H9 (cell line): ENCODE data around the gene RAD51C. TPM values are rescaled to one million over a fixed set of nuclear protein-coding genes. Genes with fewer than 3 reads are reported as not detected.
A peak's percentile ranks its signal among the peaks of the same experiment; 100 is the strongest.

Experiments
- DNase-seq: peaks from one replicate; pipeline ENCODE4 v3.0.0-alpha.2; 2017
- H2AFZ ChIP-seq: one replicate; pipeline ENCODE4 v1.6.1; 2013; ENCODE audit warnings: mild to moderate bottlenecking, low read length, control low read depth, moderate library complexity
- H2AK5ac ChIP-seq: 2 replicates; pipeline ENCODE4 v1.6.1; 2013; ENCODE audit warnings: low read length, control low read depth, mixed read lengths; ENCODE audit not compliant: insufficient read length
- H2BK120ac ChIP-seq: one replicate; pipeline ENCODE4 v1.6.1; 2013; ENCODE audit warnings: low read depth, mild to moderate bottlenecking, low read length, control low read depth, inconsistent platforms; ENCODE audit not compliant: poor library complexity, severe bottlenecking
- H2BK12ac ChIP-seq: 2 replicates; pipeline ENCODE4 v1.6.1; 2013; ENCODE audit warnings: low read length, control low read depth, mixed read lengths, low read depth; ENCODE audit not compliant: insufficient read length
- H2BK15ac ChIP-seq: 2 replicates; pipeline ENCODE4 v1.6.1; 2013; ENCODE audit warnings: low read depth, low read length, control low read depth
- H2BK20ac ChIP-seq: one replicate; pipeline ENCODE4 v1.6.1; 2013; ENCODE audit warnings: low read depth, mild to moderate bottlenecking, low read length, control low read depth, inconsistent platforms; ENCODE audit not compliant: poor library complexity, severe bottlenecking
- H2BK5ac ChIP-seq: 2 replicates; pipeline ENCODE4 v1.6.1; 2013; ENCODE audit warnings: low read length, control low read depth, mixed read lengths; ENCODE audit not compliant: insufficient read length
- H3K14ac ChIP-seq: 2 replicates; pipeline ENCODE4 v1.6.1; 2013; ENCODE audit warnings: low read length, control low read depth; ENCODE audit not compliant: insufficient read depth
- H3K18ac ChIP-seq: 2 replicates; pipeline ENCODE4 v1.6.1; 2013; ENCODE audit warnings: low read depth, mild to moderate bottlenecking, mixed read lengths, low read length, control low read depth; ENCODE audit not compliant: insufficient read length
- H3K23ac ChIP-seq: 2 replicates; pipeline ENCODE4 v1.6.1; 2013; ENCODE audit warnings: low read length, control low read depth, mixed read lengths, low read depth; ENCODE audit not compliant: insufficient read length
- H3K23me2 ChIP-seq: 2 replicates; pipeline ENCODE4 v1.6.1; 2013; ENCODE audit warnings: low read depth, mild to moderate bottlenecking, mixed read lengths, low read length, control low read depth; ENCODE audit not compliant: insufficient read length, poor library complexity, severe bottlenecking
- H3K27ac ChIP-seq: 2 replicates; pipeline ENCODE4 v1.5.1; 2013; ENCODE audit warnings: low read length, control low read depth, mixed read lengths, low read depth; ENCODE audit not compliant: insufficient read length
- H3K27me3 ChIP-seq: 2 replicates; pipeline ENCODE4 v1.6.1; 2013; ENCODE audit warnings: low read length, control low read depth, inconsistent platforms; ENCODE audit not compliant: insufficient read depth
- H3K4ac ChIP-seq: 2 replicates; pipeline ENCODE4 v1.6.1; 2013; ENCODE audit warnings: low read depth, mild to moderate bottlenecking, control low read depth, inconsistent platforms, low read length, moderate library complexity
- H3K4me1 ChIP-seq: 2 replicates; pipeline ENCODE4 v1.6.1; 2013; ENCODE audit warnings: low read length, control low read depth, inconsistent platforms; ENCODE audit not compliant: insufficient read depth
- H3K4me2 ChIP-seq: 2 replicates; pipeline ENCODE4 v1.6.1; 2013; ENCODE audit warnings: low read length, control low read depth, mixed read lengths; ENCODE audit not compliant: insufficient read length, insufficient read depth
- H3K56ac ChIP-seq: 2 replicates; pipeline ENCODE4 v1.6.1; 2013; ENCODE audit warnings: low read depth, mild to moderate bottlenecking, mixed read lengths, low read length, control low read depth; ENCODE audit not compliant: insufficient read length
- H3K79me1 ChIP-seq: 2 replicates; pipeline ENCODE4 v1.6.1; 2013; ENCODE audit warnings: low read depth, mild to moderate bottlenecking, moderate library complexity, low read length, control low read depth, inconsistent platforms; ENCODE audit not compliant: insufficient read depth, poor library complexity, severe bottlenecking
- H3K79me2 ChIP-seq: 2 replicates; pipeline ENCODE4 v1.6.1; 2013; ENCODE audit warnings: low read length, control low read depth, inconsistent platforms; ENCODE audit not compliant: insufficient read depth
- H3K9ac ChIP-seq: 2 replicates; pipeline ENCODE4 v1.6.1; 2013; ENCODE audit warnings: low read length, control low read depth, mixed read lengths; ENCODE audit not compliant: insufficient read length; ENCODE audit errors: extremely low read depth
- H3K9me3 ChIP-seq: one replicate; pipeline ENCODE4 v1.6.1; 2013; ENCODE audit warnings: low read depth, low read length, inconsistent platforms; ENCODE audit not compliant: control insufficient read depth
- H3T11ph ChIP-seq: one replicate; pipeline ENCODE4 v1.6.1; 2013; ENCODE audit warnings: mild to moderate bottlenecking, low read length, control low read depth, inconsistent platforms
- H4K20me1 ChIP-seq: one replicate; pipeline ENCODE4 v1.6.1; 2013; ENCODE audit not compliant: control insufficient read depth, insufficient read length, insufficient read depth
- H4K5ac ChIP-seq: 2 replicates; pipeline ENCODE4 v1.6.1; 2013; ENCODE audit warnings: low read depth, mild to moderate bottlenecking, mixed read lengths, low read length, control low read depth; ENCODE audit not compliant: insufficient read length
- H4K8ac ChIP-seq: replicated peaks from 2 replicates; pipeline ENCODE4 v1.6.1; 2013; ENCODE audit warnings: low read length, control low read depth, mixed read lengths, low read depth; ENCODE audit not compliant: insufficient read length
- H4K91ac ChIP-seq: 2 replicates; pipeline ENCODE4 v1.6.1; 2013; ENCODE audit warnings: low read depth, mild to moderate bottlenecking, moderate library complexity, mixed read lengths, low read length, control low read depth; ENCODE audit not compliant: insufficient read length
- H3K27ac Mint-ChIP-seq, 3 experiments: 2 replicates in 2 of 3; 3 replicates in 1 of 3; pipeline ENCODE4 v1.8.0; 2020 to 2021; ENCODE audit warnings: mixed read lengths in 3 of 3, mild to moderate bottlenecking in 1 of 3, moderate library complexity in 1 of 3
- H3K27me3 Mint-ChIP-seq: 2 replicates; pipeline ENCODE4 v1.8.0; 2021; ENCODE audit warnings: low read depth, mild to moderate bottlenecking, moderate library complexity, mixed read lengths
- H3K36me3 Mint-ChIP-seq, 3 experiments: 2 replicates in 2 of 3; 3 replicates in 1 of 3; pipeline ENCODE4 v1.8.0; 2020 to 2021; ENCODE audit warnings: low read depth in 3 of 3, mixed read lengths in 3 of 3; ENCODE audit not compliant: insufficient read depth in 1 of 3
- H3K4me1 Mint-ChIP-seq, 2 experiments: 2 replicates each; pipeline ENCODE4 v1.8.0; 2020; ENCODE audit warnings: mixed read lengths in 2 of 2
- H3K4me3 Mint-ChIP-seq, 2 experiments: 2 replicates in 1 of 2; 3 replicates in 1 of 2; pipeline ENCODE4 v1.8.0; 2020 to 2021; ENCODE audit warnings: mild to moderate bottlenecking in 2 of 2, mixed read lengths in 2 of 2, moderate library complexity in 1 of 2
- H3K9me3 Mint-ChIP-seq, 2 experiments: 2 replicates in 1 of 2; 3 replicates in 1 of 2; pipeline ENCODE4 v1.8.0; 2020; ENCODE audit warnings: mild to moderate bottlenecking in 2 of 2, mixed read lengths in 2 of 2, moderate library complexity in 1 of 2
- CTCF ChIP-seq: fragments of 200-600 bp; sonication (generic); conservative IDR thresholded peaks from 3 replicates; pipeline ENCODE4 v1.8.0; 2021; ENCODE audit warnings: antibody characterized with exemption, mild to moderate bottlenecking
- WGBS: extraction: QIAGEN DNeasy Blood & Tissue Kit; methylation state at CpG from one replicate; pipeline ENCODE4 v1.1.7; 2013; ENCODE audit warnings: missing lambda C conversion rate, low lambda C conversion rate, mixed read lengths; ENCODE audit not compliant: insufficient read length; ENCODE audit errors: extremely low coverage; 5-methylcytosine and 5-hydroxymethylcytosine counted together
- total RNA-seq: library from RNA; stranded (reverse); gene quantifications from 2 replicates; pipeline ENCODE4 v1.2.1, GENCODE V29; 2021

The RAD51C gene
- total RNA-seq, 1 experiment from 2014 or later: 11.3 TPM

- Histone ChIP-seq H3K27me3 (no peaks in the 10 kb centered on the region), H2AK5ac (no peak overlapping the region), H3K4ac (no peak overlapping the region), H3K9me3 (no peaks in the 10 kb centered on the region), H3K79me1 (no peaks in the 10 kb centered on the region), H2BK5ac (no peak overlapping the region), H3K27ac (no peak overlapping the region), H2BK20ac (no peak overlapping the region), H3K23ac (no peak overlapping the region), H4K20me1 (no peaks in the 10 kb centered on the region), H2AFZ (no peak overlapping the region), H3K23me2 (no peaks in the 10 kb centered on the region), H2BK120ac (no peak overlapping the region), H3K9ac (no peak overlapping the region), H3K4me2 (no peak overlapping the region), H3K4me1 (no peaks in the 10 kb centered on the region), H4K8ac (no peak overlapping the region), H4K91ac (no peak overlapping the region), H3T11ph (no peak overlapping the region), H2BK12ac (no peak overlapping the region), H3K14ac (no peak overlapping the region), H2BK15ac (no peak overlapping the region), H3K79me2 (no peaks in the 10 kb centered on the region), H3K56ac (no peak overlapping the region), H4K5ac (no peak overlapping the region), H3K18ac (no peak overlapping the region)
- Mint-ChIP-seq H3K27me3 (peaks cover 4% of the 10 kb centered on the region), H3K9me3 (no peaks in the 10 kb centered on the region), H3K36me3 (no peaks in the 10 kb centered on the region), H3K4me3 (no peak overlapping the region), H3K4me1 (peaks cover 6 to 11% of the 10 kb centered on the region in 2 experiments), H3K27ac (peak overlapping the region in 1 of 3 experiments; percentile 50; a peak in 1 of 7 replicates)
- no peak for TF ChIP-seq CTCF
- no peak for DNase-seq
- no CpG with 5 or more reads among the region's 25 CpGs for WGBS
Measured at GRCh38 chr17:58665946-58666857, 26.2 kb upstream of the RAD51C start.
